ENCODE results near the gene ANKRD33B.

Gene ANKRD33B

DNA sequence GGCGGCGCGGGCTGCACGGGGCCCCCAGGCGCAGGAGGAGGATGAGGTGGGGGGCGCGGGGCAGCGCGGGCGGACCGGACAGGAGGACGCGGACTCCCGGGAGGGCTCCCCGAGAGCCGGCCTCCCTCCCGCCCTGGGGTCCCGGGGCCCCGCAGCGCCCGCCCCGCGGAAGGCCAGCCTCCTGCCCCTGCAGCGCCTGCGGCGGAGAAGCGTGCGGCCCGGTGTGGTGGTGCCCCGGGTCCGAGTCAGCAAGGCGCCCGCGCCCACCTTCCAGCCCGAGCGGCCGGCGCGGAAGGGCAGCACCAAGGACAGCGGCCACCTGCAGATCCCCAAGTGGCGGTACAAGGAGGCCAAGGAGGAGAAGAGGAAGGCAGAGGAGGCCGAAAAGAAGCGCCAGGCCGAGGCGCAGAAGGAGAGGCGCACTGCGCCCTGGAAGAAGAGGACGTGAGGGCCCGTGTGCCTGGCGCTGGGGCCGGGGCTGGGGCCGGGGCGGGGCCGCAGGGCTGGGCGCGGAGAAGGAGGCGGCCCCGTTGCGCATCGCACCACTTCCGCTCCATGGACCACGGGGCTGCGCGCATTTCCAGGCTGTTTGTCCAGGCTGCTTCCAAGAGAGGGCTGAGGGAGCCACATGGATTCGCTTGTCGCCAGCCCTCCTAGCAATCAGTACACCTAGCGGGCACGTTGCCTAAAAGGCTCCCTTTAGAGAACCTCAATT is 86.0 kb downstream of the ANKRD33B start:
- Mint-ChIP-seq H3K36me3 (ENCODE audit: low read depth) (no peaks in the 10 kb centered on the region), H3K9me3 (no peaks in the 10 kb centered on the region), H3K4me3 (no peak overlapping the region), H3K27ac (no peak overlapping the region), H3K27me3 (no peaks in the 10 kb centered on the region), H3K4me1 (ENCODE audit: low read depth) (peaks cover 15% of the 10 kb centered on the region)
- intact Hi-C loops (cut with micrococcal nuclease): no loop called here

GRCh38 chr5:10652151-10652550 is 88.3 kb downstream of the ANKRD33B start:
- H3K36me3 Mint-ChIP-seq (ENCODE audit: low read depth): no peaks in the 10 kb centered on the region
- no peaks in the 10 kb centered on the region for H3K9me3 Mint-ChIP-seq
- H3K27me3 Mint-ChIP-seq: no peaks in the 10 kb centered on the region
- H3K27ac Mint-ChIP-seq: no peak overlapping the region
- intact Hi-C loops (cut with micrococcal nuclease): no loop called here
- H3K4me3 Mint-ChIP-seq: no peak overlapping the region
- H3K4me1 Mint-ChIP-seq (ENCODE audit: low read depth): peaks cover 5% of the 10 kb centered on the region

GRCh38 chr5:10652606-10653005 is 88.7 kb downstream of the ANKRD33B start:
- intact Hi-C loops (cut with micrococcal nuclease): no loop called here
- Mint-ChIP-seq H3K36me3 (ENCODE audit: low read depth) (no peaks in the 10 kb centered on the region), H3K9me3 (no peaks in the 10 kb centered on the region), H3K27me3 (no peaks in the 10 kb centered on the region), H3K27ac (no peak overlapping the region), H3K4me1 (ENCODE audit: low read depth) (peaks cover 5% of the 10 kb centered on the region), H3K4me3 (no peak overlapping the region)

GRCh38 chr5:10653043-10653442 is 89.2 kb downstream of the ANKRD33B start:
- no peaks in the 10 kb centered on the region for H3K27me3 Mint-ChIP-seq
- no peak overlapping the region for H3K4me3 Mint-ChIP-seq
- H3K4me1 Mint-ChIP-seq (ENCODE audit: low read depth): peaks cover 5% of the 10 kb centered on the region
- no peak overlapping the region for H3K27ac Mint-ChIP-seq
- no peaks in the 10 kb centered on the region for H3K9me3 Mint-ChIP-seq
- intact Hi-C loops (cut with micrococcal nuclease): no loop called here
- H3K36me3 Mint-ChIP-seq (ENCODE audit: low read depth): no peaks in the 10 kb centered on the region

GRCh38 chr5:10653751-10654400 is 90.0 kb downstream of the ANKRD33B start:
- Mint-ChIP-seq H3K27ac (no peak overlapping the region), H3K9me3 (no peaks in the 10 kb centered on the region), H3K27me3 (no peaks in the 10 kb centered on the region), H3K4me3 (no peak overlapping the region), H3K36me3 (ENCODE audit: low read depth) (no peaks in the 10 kb centered on the region), H3K4me1 (ENCODE audit: low read depth) (peaks cover 5% of the 10 kb centered on the region)
- intact Hi-C loops (cut with micrococcal nuclease): no loop called here

GRCh38 chr5:10654566-10654965 is 90.7 kb downstream of the ANKRD33B start:
- H3K27ac Mint-ChIP-seq: no peak overlapping the region
- H3K27me3 Mint-ChIP-seq: no peaks in the 10 kb centered on the region
- intact Hi-C loops (cut with micrococcal nuclease): no loop called here
- no peak overlapping the region for H3K4me3 Mint-ChIP-seq
- no peaks in the 10 kb centered on the region for H3K9me3 Mint-ChIP-seq
- peaks cover 5% of the 10 kb centered on the region for H3K4me1 Mint-ChIP-seq (ENCODE audit: low read depth)
- no peaks in the 10 kb centered on the region for H3K36me3 Mint-ChIP-seq (ENCODE audit: low read depth)

DNA sequence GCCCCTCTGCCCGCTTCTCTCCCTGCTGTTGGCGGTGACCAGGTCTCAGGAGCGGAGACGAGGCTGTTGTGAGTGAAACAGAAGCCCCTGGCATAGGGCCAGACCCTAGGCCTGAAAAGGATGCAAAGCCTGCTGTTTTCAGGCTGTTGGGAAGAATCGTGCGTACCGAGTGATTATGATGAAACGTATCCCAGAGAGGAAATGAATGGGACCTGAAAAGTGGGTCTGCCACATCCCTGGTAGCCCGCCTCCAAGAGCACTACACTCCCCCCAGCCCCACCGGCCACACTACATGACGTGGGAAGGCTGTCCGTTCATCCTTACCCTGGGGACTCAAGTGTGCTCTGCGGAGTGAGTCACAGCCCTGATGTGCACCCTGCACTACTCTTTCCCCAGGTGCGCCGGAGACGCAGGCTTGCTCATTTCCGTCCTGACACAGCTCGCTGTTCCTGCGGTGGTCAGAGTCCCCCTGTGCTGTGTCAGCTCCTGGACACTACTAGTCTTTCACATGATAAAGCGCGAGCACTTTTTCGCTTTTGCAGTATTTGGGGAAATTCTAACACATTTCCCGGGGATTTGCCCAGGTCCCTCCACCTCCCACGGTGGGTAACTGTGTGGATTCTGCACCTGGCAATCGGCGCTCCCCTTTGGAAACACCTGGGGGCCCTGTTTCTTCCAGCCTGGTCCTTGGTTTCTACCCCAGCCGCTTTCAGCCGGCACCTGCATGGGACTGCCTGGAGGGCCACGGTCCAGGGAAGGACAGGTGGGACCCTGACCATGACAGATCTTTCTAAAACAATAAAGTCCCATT is 91.5 kb downstream of the ANKRD33B start:
- intact Hi-C loops (cut with micrococcal nuclease): no loop called here
- H3K27me3 Mint-ChIP-seq: no peaks in the 10 kb centered on the region
- H3K4me1 Mint-ChIP-seq (ENCODE audit: low read depth): peaks cover 5% of the 10 kb centered on the region
- no peaks in the 10 kb centered on the region for H3K9me3 Mint-ChIP-seq
- H3K4me3 Mint-ChIP-seq: no peak overlapping the region
- H3K36me3 Mint-ChIP-seq (ENCODE audit: low read depth): no peaks in the 10 kb centered on the region
- no peak overlapping the region for H3K27ac Mint-ChIP-seq

DNA sequence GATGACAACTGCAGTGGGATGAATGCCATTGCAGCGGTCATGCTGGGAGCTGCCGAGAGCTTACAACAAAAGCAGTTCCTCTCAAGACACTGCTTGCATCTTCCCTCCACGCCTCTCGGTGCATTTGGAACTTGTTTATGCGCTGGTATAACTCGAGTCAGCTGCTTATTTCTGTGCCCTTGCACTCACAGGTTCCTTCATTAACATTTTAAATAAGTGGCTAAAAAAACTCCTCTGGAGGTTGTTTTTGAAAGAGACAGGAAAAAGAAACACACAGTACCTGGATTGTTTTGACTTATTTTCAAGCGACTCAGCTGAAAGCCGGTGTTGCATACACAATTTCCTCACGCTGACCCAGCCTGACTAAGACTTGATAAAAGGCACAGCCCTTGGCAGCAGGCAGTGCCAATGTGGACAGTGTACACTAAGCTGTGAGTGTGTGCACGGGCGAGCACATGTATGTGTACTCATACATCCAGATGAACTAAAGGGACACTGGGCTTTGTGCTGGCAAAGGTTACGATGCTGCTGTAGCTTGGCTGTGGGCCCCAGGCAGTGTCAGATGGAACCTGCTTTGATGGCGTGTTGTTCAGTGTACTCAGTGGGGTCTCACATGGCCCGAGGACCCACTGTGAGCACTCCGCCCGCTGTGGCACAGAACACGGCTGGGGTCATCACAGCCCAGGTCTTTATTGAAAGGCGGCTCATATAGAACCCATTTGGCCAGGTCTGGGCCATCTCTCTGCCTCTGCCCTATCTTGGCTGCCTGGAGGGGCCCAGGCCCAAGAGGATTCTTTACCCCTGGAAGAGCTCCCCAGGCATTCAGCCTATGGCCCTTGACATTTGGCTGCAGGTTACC is 92.3 kb downstream of the ANKRD33B start:
- Mint-ChIP-seq H3K4me3 (no peak overlapping the region), H3K9me3 (no peaks in the 10 kb centered on the region), H3K27ac (no peak overlapping the region), H3K4me1 (ENCODE audit: low read depth) (peaks cover 5% of the 10 kb centered on the region), H3K27me3 (no peaks in the 10 kb centered on the region), H3K36me3 (ENCODE audit: low read depth) (no peaks in the 10 kb centered on the region)
- intact Hi-C loops (cut with micrococcal nuclease): no loop called here

DNA sequence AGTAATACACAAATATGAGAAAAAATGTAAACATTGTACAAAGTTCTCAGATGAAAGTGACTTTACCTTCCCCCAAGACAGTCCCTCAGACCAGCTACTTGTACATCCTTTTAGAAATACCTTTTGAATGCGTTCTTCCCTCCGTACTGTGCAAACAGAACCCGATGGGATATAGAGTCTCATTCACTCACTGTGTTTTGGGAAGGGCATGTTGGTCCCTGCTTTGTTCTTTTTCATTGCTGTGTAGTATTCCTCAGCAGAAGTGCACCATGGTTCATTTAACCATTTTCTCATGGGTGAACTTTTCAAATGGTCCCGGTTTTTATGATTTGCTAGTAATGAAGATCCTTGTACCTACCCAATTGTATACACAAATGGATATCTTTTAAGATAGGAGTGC is 94.4 kb downstream of the ANKRD33B start:
- no peak overlapping the region for H3K27ac Mint-ChIP-seq
- H3K4me3 Mint-ChIP-seq: no peak overlapping the region
- intact Hi-C loops (cut with micrococcal nuclease): no loop called here

GRCh38 chr5:10660135-10660534 is 96.3 kb downstream of the ANKRD33B start:
- intact Hi-C loops (cut with micrococcal nuclease): no loop called here
- peaks cover 6% of the 10 kb centered on the region for H3K27me3 Mint-ChIP-seq
- H3K4me3 Mint-ChIP-seq: no peak overlapping the region
- H3K4me1 Mint-ChIP-seq (ENCODE audit: low read depth): peaks cover 12% of the 10 kb centered on the region
- no peaks in the 10 kb centered on the region for H3K36me3 Mint-ChIP-seq (ENCODE audit: low read depth)
- no peaks in the 10 kb centered on the region for H3K9me3 Mint-ChIP-seq
- H3K27ac Mint-ChIP-seq: no peak overlapping the region

More for the DNA sequence above, 94.4 kb downstream of the ANKRD33B start:
- no peaks in the 10 kb centered on the region for H3K36me3 Mint-ChIP-seq (ENCODE audit: low read depth)
- H3K27me3 Mint-ChIP-seq: no peaks in the 10 kb centered on the region
- peaks cover 13% of the 10 kb centered on the region for H3K4me1 Mint-ChIP-seq (ENCODE audit: low read depth)
- no peaks in the 10 kb centered on the region for H3K9me3 Mint-ChIP-seq

DNA sequence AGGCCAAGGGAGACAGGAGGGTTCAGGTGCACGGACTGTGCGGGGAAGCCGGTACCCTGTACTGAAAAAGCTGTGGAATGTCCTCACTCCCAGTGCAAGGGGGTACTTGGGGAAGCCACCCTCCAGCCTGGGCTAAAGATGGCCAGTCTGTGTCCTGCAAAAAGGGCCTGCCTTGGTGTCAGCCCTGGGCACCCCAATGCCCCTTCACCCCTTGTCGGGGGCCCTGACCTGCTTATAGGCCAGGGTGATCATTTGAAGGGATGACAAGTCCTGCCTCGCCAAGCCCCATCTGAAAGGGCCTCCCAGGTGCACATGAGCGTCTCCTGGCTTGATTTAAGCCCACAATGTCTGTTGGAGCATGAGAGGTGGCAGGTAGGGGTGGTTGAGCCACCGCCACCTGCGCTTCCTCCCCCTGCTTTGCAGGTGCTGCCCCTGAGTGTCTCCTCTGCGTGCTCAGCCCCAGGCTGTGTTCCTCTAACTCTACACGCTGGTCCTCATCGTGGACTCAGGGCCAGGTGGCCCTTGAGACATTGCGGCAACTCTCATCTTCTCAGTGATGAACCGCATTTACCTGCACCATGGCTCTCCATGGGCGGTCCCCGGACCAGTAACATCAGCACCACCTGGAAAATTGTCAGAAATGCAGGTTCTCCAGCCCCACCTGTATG is 97.0 kb downstream of the ANKRD33B start:
- Mint-ChIP-seq H3K9me3 (no peaks in the 10 kb centered on the region), H3K4me3 (no peak overlapping the region), H3K4me1 (ENCODE audit: low read depth) (peaks cover 12% of the 10 kb centered on the region), H3K27ac (no peak overlapping the region), H3K36me3 (ENCODE audit: low read depth) (no peaks in the 10 kb centered on the region), H3K27me3 (peaks cover 7% of the 10 kb centered on the region)
- intact Hi-C loops (cut with micrococcal nuclease): no loop called here

DNA sequence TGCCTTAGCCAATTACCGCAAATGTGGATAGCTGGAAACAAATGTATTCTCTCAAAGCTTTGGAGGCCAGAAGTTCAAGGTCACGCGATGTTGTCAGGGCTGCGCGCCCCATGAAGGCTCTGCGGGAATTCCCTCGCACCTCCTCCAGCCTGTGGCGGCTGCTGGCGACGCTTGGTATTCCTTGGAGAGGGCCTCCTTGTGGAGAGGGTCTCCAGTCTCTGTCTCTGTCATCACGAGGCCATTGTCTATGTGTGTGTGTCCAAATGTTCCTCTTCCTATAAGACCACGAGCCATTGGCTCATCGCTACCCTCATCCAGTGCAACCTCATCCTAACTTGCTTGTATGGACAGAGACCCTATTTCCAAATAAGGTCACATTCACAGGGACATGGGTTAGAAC is 97.5 kb downstream of the ANKRD33B start:
- Mint-ChIP-seq H3K27me3 (peaks cover 7% of the 10 kb centered on the region), H3K27ac (no peak overlapping the region), H3K4me1 (ENCODE audit: low read depth) (peaks cover 12% of the 10 kb centered on the region), H3K4me3 (no peak overlapping the region), H3K9me3 (no peaks in the 10 kb centered on the region), H3K36me3 (ENCODE audit: low read depth) (no peaks in the 10 kb centered on the region)
- intact Hi-C loops (cut with micrococcal nuclease): no loop called here

DNA sequence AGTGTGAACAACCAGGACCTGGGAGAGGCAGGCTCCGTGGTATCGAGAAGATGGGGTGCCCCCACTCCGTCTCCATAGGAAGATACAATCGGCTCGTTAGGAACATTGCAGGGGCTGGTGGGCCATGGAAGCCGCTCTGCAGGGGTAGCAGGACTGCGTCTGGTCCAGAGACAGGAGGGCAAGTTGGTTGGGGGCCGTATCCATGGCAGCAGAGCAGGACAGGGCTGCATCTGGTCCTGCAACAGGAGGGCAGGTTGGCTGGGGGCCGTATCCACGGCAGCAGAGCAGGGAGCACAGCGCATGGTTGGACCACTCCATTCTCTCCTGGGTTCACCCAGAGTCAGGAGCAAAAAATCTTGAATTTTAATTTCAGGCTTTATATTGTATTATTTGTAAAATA is 98.2 kb downstream of the ANKRD33B start:
- Mint-ChIP-seq H3K27me3 (peaks cover 7% of the 10 kb centered on the region), H3K27ac (no peak overlapping the region), H3K4me1 (ENCODE audit: low read depth) (peaks cover 12% of the 10 kb centered on the region), H3K9me3 (no peaks in the 10 kb centered on the region), H3K36me3 (ENCODE audit: low read depth) (no peaks in the 10 kb centered on the region), H3K4me3 (no peak overlapping the region)
- intact Hi-C loops (cut with micrococcal nuclease): no loop called here
